Epidermal melanocyte (primary cell): ENCODE data around the gene MEF2A.

ENCODE experiments used
- DNase-seq: peaks from one replicate; pipeline ENCODE4 v3.0.0; 2011; ENCODE audit warnings: low spot score; ENCODE audit not compliant: insufficient read length

The MEF2A gene

GRCh38 chr15:99703603-99704443 is 138.0 kb downstream of the MEF2A start:
- DNase-seq: no peak

DNA sequence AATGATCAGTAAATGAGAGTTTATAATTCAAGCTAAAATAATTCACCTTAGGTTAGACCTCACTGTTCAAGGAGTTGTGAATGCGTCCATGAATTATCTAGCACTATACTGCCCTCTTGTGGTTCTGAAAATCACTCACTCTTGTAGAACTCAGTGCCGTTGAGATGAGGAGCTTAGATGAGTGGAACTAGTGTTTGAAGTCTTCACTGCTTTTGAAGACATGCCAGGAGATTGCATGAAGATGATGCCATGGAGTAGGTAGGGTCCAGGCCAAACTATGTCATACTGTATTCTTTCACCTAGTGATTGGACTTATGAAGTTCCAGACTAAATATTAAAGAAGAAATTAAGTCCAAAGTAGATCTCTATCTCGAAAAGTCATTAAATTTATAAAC is 138.7 kb downstream of the MEF2A start:
- DNase-seq: peak; percentile 70

- DNase-seq: no peak
Observed at GRCh38 chr15:99706557-99707303, 140.9 kb downstream of the MEF2A start.

DNA sequence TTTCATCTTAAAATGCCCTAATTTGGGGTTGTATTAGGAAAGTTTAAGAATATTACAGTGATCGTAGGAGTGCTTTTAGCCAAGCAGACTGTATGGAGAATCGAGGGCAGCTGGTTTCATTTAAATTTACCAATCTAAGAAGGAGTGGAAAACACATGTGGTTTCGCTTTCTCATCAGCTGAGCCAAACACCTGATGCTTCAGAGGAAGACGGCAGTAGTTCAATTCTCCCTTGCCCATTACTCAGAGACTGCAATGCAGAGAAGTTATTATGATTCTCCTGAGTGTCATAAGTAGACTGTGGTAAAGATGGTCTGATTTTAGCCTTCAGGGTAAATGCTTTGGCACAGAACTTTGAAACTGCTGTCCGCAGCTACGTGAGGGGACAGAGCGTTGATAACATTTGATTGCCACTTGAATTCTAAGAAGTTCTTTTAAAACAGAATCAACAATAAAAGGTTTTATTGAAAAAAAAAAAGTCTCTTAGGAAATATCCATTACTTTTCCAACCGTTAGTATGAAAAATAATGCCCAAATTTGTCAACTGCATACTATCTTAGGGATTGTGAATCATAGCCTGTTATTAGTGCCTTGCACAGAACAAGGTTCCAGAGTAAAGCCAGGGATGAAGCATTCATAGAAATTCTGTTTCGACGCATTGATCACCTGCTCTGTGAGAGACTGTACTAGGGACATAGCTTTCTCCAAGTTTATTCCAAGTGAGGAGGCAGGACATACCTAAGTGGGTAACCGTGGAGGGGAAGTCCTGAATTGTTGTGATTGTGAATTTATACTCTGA is 141.9 kb downstream of the MEF2A start:
- DNase-seq: no peak

DNA sequence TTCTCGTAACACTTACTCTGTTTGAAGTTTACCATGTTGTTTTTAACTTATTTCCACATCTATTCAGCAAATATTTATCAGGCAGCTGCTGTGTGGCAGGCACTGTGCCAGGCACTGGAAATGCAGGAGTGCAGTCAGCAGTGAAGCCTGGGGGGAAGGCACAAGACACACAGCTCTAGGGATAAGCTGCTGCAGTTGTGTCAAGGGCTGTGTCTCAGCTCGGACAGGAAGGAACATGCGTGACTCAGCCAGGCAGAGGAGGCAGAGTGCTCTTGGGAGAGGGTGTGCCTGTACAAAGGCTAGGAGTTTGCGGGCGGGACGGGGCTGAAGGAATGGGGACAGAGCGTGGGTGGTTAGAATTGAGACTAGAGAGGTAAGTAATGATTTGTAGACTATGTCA is 142.8 kb downstream of the MEF2A start:
- DNase-seq: peak; percentile 84

DNA sequence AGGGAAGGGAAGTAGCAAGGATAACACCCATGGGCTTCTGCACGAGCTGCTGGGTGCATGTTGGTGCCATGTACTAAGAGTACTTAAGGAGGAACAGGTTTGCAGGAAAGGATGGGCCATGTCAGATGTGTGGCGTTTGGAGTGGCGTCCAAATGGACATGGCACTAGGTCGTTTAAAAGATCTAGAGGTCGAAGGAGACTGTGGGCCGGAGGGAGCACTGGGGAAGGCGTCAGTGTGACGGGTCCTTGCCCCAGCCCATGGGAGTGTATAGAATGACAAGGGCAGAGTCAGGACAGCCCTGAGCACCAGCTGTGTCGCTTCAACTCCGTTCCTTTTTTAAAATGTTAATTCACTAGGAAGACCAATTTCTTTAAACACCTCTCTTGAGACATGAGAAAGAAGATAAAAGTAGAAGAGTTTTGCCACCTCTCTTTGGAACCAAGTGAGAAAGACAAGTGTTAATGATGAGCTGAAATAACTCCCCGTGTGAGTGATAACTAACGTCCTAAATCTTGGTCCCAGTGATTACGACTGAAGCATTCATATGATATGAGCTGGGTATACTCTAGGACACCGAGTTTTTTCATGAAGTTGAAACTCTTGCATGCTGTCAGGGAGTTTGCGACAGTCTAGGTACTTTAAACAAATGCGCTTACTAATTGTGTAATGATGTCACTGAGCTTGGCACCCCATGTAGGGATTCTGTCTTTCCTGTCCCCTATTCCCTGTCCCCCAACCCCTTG is 143.6 kb downstream of the MEF2A start:
- DNase-seq: no peak

DNA sequence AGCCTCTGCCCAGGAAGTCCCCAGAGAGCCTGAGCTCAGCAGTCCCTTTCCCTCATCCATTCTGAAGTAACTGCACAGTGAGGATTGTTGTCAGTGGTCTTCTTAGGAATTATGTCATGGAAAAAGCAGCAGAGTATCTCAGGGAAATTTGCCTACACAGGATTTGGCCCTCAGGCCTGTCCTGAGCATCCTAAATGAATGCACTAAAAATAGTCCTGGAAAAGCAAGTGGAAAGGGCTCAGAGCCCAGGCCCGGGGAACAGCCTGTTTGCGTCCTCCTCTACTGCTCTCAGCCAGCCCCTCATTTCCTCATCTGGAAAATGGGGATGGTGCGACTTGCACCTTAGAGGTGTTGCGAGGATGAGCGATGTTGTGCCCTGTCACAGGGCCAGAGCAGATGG is 145.8 kb downstream of the MEF2A start:
- DNase-seq: no peak

DNA sequence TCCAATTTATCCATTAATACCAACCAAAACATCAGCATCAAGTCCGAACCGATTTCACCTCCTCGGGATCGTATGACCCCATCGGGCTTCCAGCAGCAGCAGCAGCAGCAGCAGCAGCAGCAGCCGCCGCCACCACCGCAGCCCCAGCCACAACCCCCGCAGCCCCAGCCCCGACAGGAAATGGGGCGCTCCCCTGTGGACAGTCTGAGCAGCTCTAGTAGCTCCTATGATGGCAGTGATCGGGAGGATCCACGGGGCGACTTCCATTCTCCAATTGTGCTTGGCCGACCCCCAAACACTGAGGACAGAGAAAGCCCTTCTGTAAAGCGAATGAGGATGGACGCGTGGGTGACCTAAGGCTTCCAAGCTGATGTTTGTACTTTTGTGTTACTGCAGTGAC is 146.6 kb downstream of the MEF2A start:
- DNase-seq: no peak

GRCh38 chr15:99716540-99717095 is 150.8 kb downstream of the MEF2A start:
- DNase-seq: no peak

GRCh38 chr15:99717161-99718009 is 151.6 kb downstream of the MEF2A start:
- DNase-seq: no peak

- DNase-seq: no peak
Observed at GRCh38 chr15:99718421-99718820, 152.6 kb downstream of the MEF2A start.

DNA sequence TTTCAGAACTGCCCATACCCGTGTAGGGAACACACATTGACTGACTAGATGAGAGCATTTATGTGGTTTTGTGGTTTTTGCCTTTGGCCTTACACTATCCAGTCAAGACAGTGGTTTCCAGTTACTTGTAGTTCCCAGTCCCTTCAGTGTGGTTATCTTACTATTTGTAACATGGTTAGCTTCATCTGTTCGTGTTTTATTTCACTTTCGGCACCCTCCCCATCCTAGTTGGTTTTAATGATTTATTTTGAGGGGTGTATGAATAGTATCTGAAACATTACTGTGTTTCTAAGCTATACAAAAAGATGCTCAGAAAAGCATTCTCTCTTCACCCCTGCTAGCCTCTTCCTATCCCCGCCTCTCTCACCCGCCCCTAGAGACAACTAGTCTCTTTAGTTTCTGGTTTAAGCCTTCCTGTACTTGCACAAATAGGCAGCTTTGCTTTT is 153.3 kb downstream of the MEF2A start:
- DNase-seq: no peak

- no peak for DNase-seq
Observed at GRCh38 chr15:99720533-99720932, 154.7 kb downstream of the MEF2A start.

GRCh38 chr15:99721104-99721778 is 155.5 kb downstream of the MEF2A start:
- no peak for DNase-seq

DNA sequence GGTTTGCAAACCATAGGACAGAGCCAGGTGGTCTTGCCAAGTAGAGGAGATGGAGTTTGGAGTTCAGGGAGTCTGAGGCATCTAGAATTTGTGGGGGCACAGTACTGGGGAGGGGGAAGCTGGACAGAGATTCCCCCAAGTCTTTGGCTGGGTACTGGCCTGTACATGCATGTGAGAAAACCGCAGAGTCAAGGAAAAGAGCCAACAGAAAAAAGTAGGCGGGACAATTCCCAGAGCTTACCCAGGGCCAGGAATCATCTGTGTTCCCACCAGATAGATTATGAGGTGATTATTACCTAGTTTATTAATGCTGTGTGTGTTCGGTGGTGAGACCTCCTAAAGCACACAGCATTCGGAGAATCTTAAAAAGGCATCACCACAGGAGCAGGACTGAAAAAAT is 156.1 kb downstream of the MEF2A start:
- no peak for DNase-seq

- no peak for DNase-seq
Observed at GRCh38 chr15:99722406-99722805, 156.6 kb downstream of the MEF2A start.

DNA sequence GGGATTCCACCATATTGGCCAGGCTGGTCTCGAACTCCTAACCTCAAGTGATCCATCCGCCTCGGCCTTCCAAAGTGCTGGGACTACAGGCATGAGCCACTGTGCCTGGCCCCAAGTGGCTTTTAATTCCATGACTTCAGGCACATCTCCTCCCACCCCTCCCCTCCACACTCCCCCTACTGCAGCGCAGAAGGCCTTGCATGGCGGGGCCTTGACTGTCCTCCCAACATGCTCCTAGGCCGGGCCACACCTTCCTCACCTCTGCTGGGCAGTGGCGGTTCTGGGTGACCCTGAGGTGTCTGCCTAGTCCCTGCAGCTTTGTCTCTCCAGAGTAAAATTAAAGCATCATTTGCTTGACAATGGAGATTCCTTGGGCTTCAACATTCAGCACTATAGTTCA is 160.5 kb downstream of the MEF2A start:
- DNase-seq: no peak

DNA sequence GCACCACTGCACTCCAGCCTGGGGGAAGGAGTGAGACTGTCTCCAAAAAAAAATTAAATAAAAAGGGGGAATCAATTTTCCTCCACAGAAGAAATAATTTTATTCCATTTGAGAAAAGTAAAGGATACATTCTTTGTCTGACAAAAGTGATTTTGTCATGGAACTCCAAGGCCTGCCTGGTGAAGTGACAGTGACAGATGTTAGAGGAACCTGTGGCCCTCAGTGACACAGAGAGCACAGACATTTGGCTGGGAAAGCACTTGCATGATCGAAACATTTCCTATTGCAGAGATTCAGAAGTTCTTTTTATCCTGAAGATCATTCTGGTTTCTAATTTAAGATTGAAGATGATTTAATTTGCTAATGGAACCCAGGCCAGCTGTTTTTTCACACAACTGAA is 161.5 kb downstream of the MEF2A start:
- no peak for DNase-seq

GRCh38 chr15:99727733-99728132 is 161.9 kb downstream of the MEF2A start:
- no peak for DNase-seq
